HepG2 (cell line): ENCODE measurements around the gene SPRYD4. TPM values are rescaled to one million over a fixed set of nuclear protein-coding genes. Genes with fewer than 3 reads are reported as not detected.
A peak's percentile ranks its signal among the peaks of the same experiment; 100 is the strongest.

ENCODE experiments used
- ARID4A ChIP-seq: sonication (generic); formaldehyde crosslinking; IDR thresholded peaks from 2 replicates; pipeline ENCODE4 v1.5.0; 2020; ENCODE audit warnings: mild to moderate bottlenecking, missing genetic modification reagents, borderline replicate concordance
- CTCF ChIP-seq: sonication (generic); formaldehyde crosslinking; IDR thresholded peaks from 2 replicates; pipeline ENCODE4 v1.5.0; 2020; ENCODE audit warnings: mild to moderate bottlenecking, missing genetic modification reagents, moderate library complexity
- FOXM1 ChIP-seq: sonication (generic); formaldehyde crosslinking; IDR thresholded peaks from 2 replicates; pipeline ENCODE4 v1.5.0; 2020; ENCODE audit warnings: missing genetic modification reagents
- HBP1 ChIP-seq: IDR thresholded peaks from 2 replicates; pipeline ENCODE4 v1.6.1; 2016; ENCODE audit warnings: low read depth, control low read depth
- HNF1B ChIP-seq: sonication (generic); formaldehyde crosslinking; IDR thresholded peaks from 2 replicates; pipeline ENCODE4 v1.5.1; 2020; ENCODE audit warnings: mild to moderate bottlenecking, moderate library complexity, missing genetic modification reagents
- KAT8 ChIP-seq: IDR thresholded peaks from 2 replicates; pipeline ENCODE4 v1.6.1; 2016; ENCODE audit warnings: missing genetic modification reagents, missing compliant biosample characterization
- KDM3A ChIP-seq: IDR thresholded peaks from 2 replicates; pipeline ENCODE4 v1.6.1; 2018; ENCODE audit warnings: low read depth, missing compliant biosample characterization
- MEIS2 ChIP-seq: sonication (generic); formaldehyde crosslinking; IDR thresholded peaks from 2 replicates; pipeline ENCODE4 v1.9.0; 2021; ENCODE audit warnings: mild to moderate bottlenecking, missing genetic modification reagents
- NKX3-1 ChIP-seq: sonication (generic); formaldehyde crosslinking; IDR thresholded peaks from 2 replicates; pipeline ENCODE4 v1.5.0; 2020; ENCODE audit warnings: missing genetic modification reagents
- PBX2 ChIP-seq: IDR thresholded peaks from 2 replicates; pipeline ENCODE4 v1.6.1; 2016; ENCODE audit warnings: control low read depth
- POGZ ChIP-seq: sonication (generic); formaldehyde crosslinking; IDR thresholded peaks from 2 replicates; pipeline ENCODE4 v1.4.0; 2020; ENCODE audit warnings: mild to moderate bottlenecking, missing genetic modification reagents
- POLR2G ChIP-seq: fragments of 200-400 bp; formaldehyde crosslinking; IDR thresholded peaks from 2 replicates; pipeline ENCODE4 v1.6.1; 2018; ENCODE audit warnings: mild to moderate bottlenecking, low read depth, low read length, moderate library complexity
- SYNCRIP ChIP-seq: fragments of 200-400 bp; formaldehyde crosslinking; IDR thresholded peaks from 2 replicates; pipeline ENCODE4 v1.6.1; 2018; ENCODE audit warnings: mild to moderate bottlenecking, low read depth, low read length; ENCODE audit not compliant: insufficient read depth
- TGIF2 ChIP-seq: IDR thresholded peaks from 2 replicates; pipeline ENCODE4 v1.6.1; 2016; ENCODE audit warnings: control low read depth, missing compliant biosample characterization
- TSC22D2 ChIP-seq: sonication (generic); formaldehyde crosslinking; IDR thresholded peaks from 2 replicates; pipeline ENCODE4 v1.5.1; 2020; ENCODE audit warnings: missing genetic modification reagents, mild to moderate bottlenecking, borderline replicate concordance
- ZBTB21 ChIP-seq: sonication (generic); formaldehyde crosslinking; IDR thresholded peaks from 2 replicates; pipeline ENCODE4 v1.4.0; 2020; ENCODE audit warnings: missing genetic modification reagents
- ZNF296 ChIP-seq: sonication (generic); formaldehyde crosslinking; conservative IDR thresholded peaks from 2 replicates; pipeline ENCODE4 v1.5.0; 2020; ENCODE audit warnings: mild to moderate bottlenecking, missing genetic modification reagents
- ZNF317 ChIP-seq: sonication (generic); formaldehyde crosslinking; IDR thresholded peaks from 2 replicates; pipeline ENCODE4 v1.5.0; 2020; ENCODE audit warnings: mild to moderate bottlenecking, missing genetic modification reagents
- ZNF552 ChIP-seq: sonication (generic); formaldehyde crosslinking; IDR thresholded peaks from 2 replicates; pipeline ENCODE4 v1.9.0; 2022; ENCODE audit warnings: missing genetic modification reagents, mild to moderate bottlenecking, borderline replicate concordance
- ZNF576 ChIP-seq: sonication (generic); formaldehyde crosslinking; IDR thresholded peaks from 2 replicates; pipeline ENCODE4 v1.4.0; 2020; ENCODE audit warnings: mild to moderate bottlenecking, missing genetic modification reagents
- polyA plus RNA-seq, 8 experiments: library from polyadenylated mRNA; depleted of rRNA in 3 of 8; stranded (reverse) in 7 of 8; unstranded in 1 of 8; fragments of >200 nt; fragmentation: Illumina TruSeq in 4 of 8; extraction: Trizol in 4 of 8; gene quantifications; 2 replicates each; pipeline versions ENCODE4 v1.2.1 to v1.2.3, GENCODE V29; 2011 to 2016; ENCODE audit warnings: low read depth in 4 of 8, missing spikeins in 1 of 8, mixed read lengths in 1 of 8; ENCODE audit not compliant: insufficient read depth in 1 of 8
- total RNA-seq, 5 experiments: library from RNA; depleted of rRNA; stranded (reverse); fragments of >200 nt; fragmentation: Illumina TruSeq; extraction: Trizol; gene quantifications; 2 replicates each; pipeline ENCODE4 v1.2.3, GENCODE V29; 2016; ENCODE audit warnings: low read depth in 1 of 5

The SPRYD4 gene
- total and polyA plus RNA-seq, 2 of the 13 experiments (the other 11 are each of a cell fraction or from before 2014, with no cell fraction given) = 3.9 to 4.5 TPM

GRCh38 chr12:56476972-56477432 lies 8.6 kb downstream of the SPRYD4 start (continued):
- peak; percentile 51; the same call in 1 of the 2 replicates for TF ChIP-seq HNF1B (CRISPR knock-in tag)
- TF ChIP-seq POGZ = no peak
- no peak for TF ChIP-seq ZBTB21
- no peak for TF ChIP-seq HBP1 (CRISPR knock-in tag)
- TF ChIP-seq POLR2G = no peak
- TF ChIP-seq FOXM1 (CRISPR knock-in tag) = no peak
- no peak for TF ChIP-seq MEIS2
- TF ChIP-seq CTCF = no peak
- TF ChIP-seq ZNF576 (CRISPR knock-in tag) = no peak
- TF ChIP-seq PBX2 = 0 out of 2 replicates have a peak, but pooled peaks have one; percentile 26
- no peak for TF ChIP-seq KDM3A (CRISPR knock-in tag)
- no peak for TF ChIP-seq ZNF296
- TF ChIP-seq NKX3-1 (CRISPR knock-in tag) = no peak
- TF ChIP-seq SYNCRIP = no peak
- no peak for TF ChIP-seq ZNF317 (CRISPR knock-in tag)
- 0 out of 2 replicates have a peak, but pooled peaks have one; percentile 44 for TF ChIP-seq TGIF2 (CRISPR knock-in tag)
- no peak for TF ChIP-seq ZNF552
- TF ChIP-seq KAT8 = no peak
- TF ChIP-seq TSC22D2 (CRISPR knock-in tag) = no peak
- TF ChIP-seq ARID4A (CRISPR knock-in tag) = peak; percentile 42; the same call in 1 of the 2 replicates
